Naive thymus-derived CD4-positive, alpha-beta T cell (primary cell): ENCODE results near the gene CERS6. TPM values are rescaled to one million over a fixed set of nuclear protein-coding genes. Genes with fewer than 3 reads are reported as not detected.
"Not testable (repeated sequence)": the region's sequence is repeated elsewhere in the genome, so short reads cannot be mapped to it uniquely, and the experiment has no call there.

ENCODE experiments used
- ATAC-seq: fragments of 150-1000 bp; cut with Tn5 transposase; 2 replicates; pipeline ENCODE4 v1.10.0; 2021; ENCODE audit warnings: mild to moderate bottlenecking, moderate library complexity
- CTCF ChIA-PET: fragments of 350-600 bp; sonication (Branson Sonifier 250); formaldehyde crosslinking; loops from one replicate; lab custom pipeline; 2021; ENCODE audit warnings: antibody characterized with exemption; lab: Charles Lee
- POLR2A ChIA-PET: fragments of 350-600 bp; sonication (Branson Sonifier 250); formaldehyde crosslinking; loops from one replicate; lab custom pipeline; 2021; ENCODE audit warnings: antibody characterized with exemption, inconsistent platforms; lab: Charles Lee
- DNase-seq, 9 donors: peaks; one replicate each; pipeline versions ENCODE4 v3.0.0 to v3.0.0-alpha.2; 2020 to 2022; ENCODE audit warnings: mixed read lengths in 1 of 9
- H3K27ac ChIP-seq: one replicate; pipeline ENCODE4 v1.7.0; 2013; ENCODE audit warnings: mild to moderate bottlenecking, low read depth, low read length, moderate library complexity
- H3K27me3 ChIP-seq, 2 donors: one replicate each; pipeline ENCODE4 v1.7.0; 2013; ENCODE audit warnings: low read length in 2 of 2, mild to moderate bottlenecking in 2 of 2, moderate library complexity in 2 of 2; ENCODE audit not compliant: control insufficient read depth in 2 of 2, insufficient read depth in 2 of 2
- H3K36me3 ChIP-seq, 3 experiments: 1 replicate in 2 of 3; 2 replicates in 1 of 3; pipeline ENCODE4 v1.7.0; 2013; ENCODE audit warnings: low read length in 3 of 3, mild to moderate bottlenecking in 3 of 3, moderate library complexity in 1 of 3; ENCODE audit not compliant: insufficient read depth in 3 of 3, control insufficient read depth in 2 of 3
- H3K4me1 ChIP-seq, 2 donors: one replicate each; pipeline ENCODE4 v1.7.0; 2013; ENCODE audit warnings: low read length in 2 of 2, mild to moderate bottlenecking in 2 of 2, moderate library complexity in 1 of 2; ENCODE audit not compliant: control insufficient read depth in 2 of 2, insufficient read depth in 2 of 2
- H3K4me3 ChIP-seq: 2 replicates; pipeline ENCODE4 v1.7.0; 2013; ENCODE audit warnings: mild to moderate bottlenecking, low read length
- H3K9me3 ChIP-seq, 3 experiments: 1 replicate in 2 of 3; 2 replicates in 1 of 3; pipeline ENCODE4 v1.7.0; 2013; ENCODE audit warnings: low read length in 3 of 3; ENCODE audit not compliant: control insufficient read depth in 2 of 3
- H3K27ac Mint-ChIP-seq, 9 donors: one replicate each; pipeline ENCODE4 v1.8.0; 2020 to 2022; ENCODE audit warnings: mixed read lengths in 9 of 9, mild to moderate bottlenecking in 8 of 9, moderate library complexity in 5 of 9, inconsistent platforms in 2 of 9
- H3K27me3 Mint-ChIP-seq, 5 donors: one replicate each; pipeline ENCODE4 v1.8.0; 2021 to 2022; ENCODE audit warnings: mixed read lengths in 5 of 5, mild to moderate bottlenecking in 1 of 5
- H3K36me3 Mint-ChIP-seq, 5 donors: one replicate each; pipeline ENCODE4 v1.8.0; 2020 to 2022; ENCODE audit warnings: mixed read lengths in 5 of 5, mild to moderate bottlenecking in 3 of 5, inconsistent platforms in 1 of 5
- H3K4me1 Mint-ChIP-seq, 7 donors: one replicate each; pipeline ENCODE4 v1.8.0; 2020 to 2022; ENCODE audit warnings: mixed read lengths in 7 of 7, mild to moderate bottlenecking in 3 of 7, inconsistent platforms in 1 of 7
- H3K4me3 Mint-ChIP-seq, 10 donors: one replicate each; pipeline ENCODE4 v1.8.0; 2020 to 2022; ENCODE audit warnings: mild to moderate bottlenecking in 10 of 10, mixed read lengths in 10 of 10, moderate library complexity in 6 of 10, inconsistent platforms in 2 of 10
- H3K9me3 Mint-ChIP-seq, 11 donors: one replicate each; pipeline ENCODE4 v1.8.0; 2020 to 2022; ENCODE audit warnings: mixed read lengths in 11 of 11, mild to moderate bottlenecking in 4 of 11, inconsistent platforms in 1 of 11, moderate library complexity in 1 of 11
- intact Hi-C, 2 donors: fragments of 100-400 bp; cut with micrococcal nuclease; formaldehyde crosslinking; loops; one replicate each; pipeline ENCODE4 v1.15.1; 2023
- polyA plus RNA-seq, 2 donors: library from polyadenylated mRNA; unstranded; fragments of 300-500 nt; fragmentation: Illumina TruSeq; gene quantifications; one replicate each; pipeline ENCODE4 v1.2.3, GENCODE V29; 2021
- total RNA-seq, 6 experiments: library from RNA in 5 of 6; stranded (reverse) in 5 of 6; gene quantifications; 1 replicate in 5 of 6; 2 replicates in 1 of 6; pipeline ENCODE4 v1.2.3 and lab custom pipeline; 2021 to 2026

Gene CERS6
- total and polyA plus RNA-seq, 7 experiments from 2014 or later = 9.1 to 28.4 (median 19.7) TPM

DNA sequence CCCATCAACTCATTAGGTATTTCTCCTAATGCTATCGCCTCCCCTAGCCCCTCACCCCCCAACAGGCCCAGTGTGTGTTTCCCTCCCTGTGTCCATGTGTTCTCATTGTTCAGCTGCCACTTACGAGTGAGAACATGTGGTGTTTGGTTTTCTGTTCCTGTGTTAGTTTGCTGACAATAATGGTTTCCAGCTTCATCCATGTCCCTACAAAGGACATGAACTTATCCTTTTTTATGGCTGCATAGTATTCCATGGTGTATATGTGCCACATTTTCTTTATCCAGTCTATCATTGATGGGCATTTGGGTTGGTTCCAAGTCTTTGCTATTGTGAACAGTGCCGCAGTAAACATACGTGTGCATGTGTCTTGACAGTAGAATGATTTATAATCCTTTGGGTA lies 35.7 kb downstream of the CERS6 start:
- Mint-ChIP-seq H3K4me1 (peaks cover 31 to 84% (median 64%) of the 10 kb centered on the region in 7 donors), H3K36me3 (peaks cover 3 to 29% (median 14%) of the 10 kb centered on the region in 5 donors), H3K27ac (peak overlapping the region; percentile 19 to 90 (median 88)), H3K4me3 (peak overlapping the region in 8 of 10 donors; percentile 15 to 90 (median 42))
- POLR2A ChIA-PET, ATAC-seq, H3K27me3 ChIP-seq, H3K9me3 Mint-ChIP-seq, H3K36me3 ChIP-seq, H3K27me3 Mint-ChIP-seq, DNase-seq, H3K4me3 ChIP-seq, H3K9me3 ChIP-seq, H3K27ac ChIP-seq: not testable (repeated sequence)
- CTCF ChIA-PET = interaction anchor here (1.0 kb wide), 1 partner anchor 145 kb away, joined by 3 read pairs; no protein-coding TSS in a partner anchor
- intact Hi-C loops = loop anchor here (2.0 to 10.0 kb wide), 5 partner anchors 59 to 145 kb away; no protein-coding TSS in a partner anchor
- peaks cover 11 to 28% of the 10 kb centered on the region in 2 donors for H3K4me1 ChIP-seq

DNA sequence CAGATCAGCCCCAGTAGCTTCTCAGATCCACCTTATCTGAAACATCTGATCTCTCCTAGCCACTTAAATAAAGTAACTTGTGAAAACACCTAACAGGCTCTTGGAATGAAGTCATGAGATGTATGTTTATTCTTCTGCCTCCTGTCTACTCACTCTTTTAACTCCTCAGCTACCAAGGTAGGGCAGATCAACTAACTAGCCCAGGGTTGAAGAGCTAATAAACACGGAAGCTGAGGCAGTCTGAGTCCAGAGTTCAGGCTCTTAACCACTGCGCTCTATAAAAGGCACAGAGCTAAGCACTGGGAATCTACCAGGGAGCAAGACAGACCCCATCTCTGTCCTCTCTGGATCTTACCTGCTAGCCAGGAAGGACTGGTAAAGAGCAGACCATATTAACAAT lies 37.1 kb downstream of the CERS6 start:
- intact Hi-C loops = loop anchor here (5.0 to 10.0 kb wide), 2 partner anchors 89 to 92 kb away; no protein-coding TSS in a partner anchor
- POLR2A ChIA-PET = interaction anchor here (0.8 kb wide), 1 partner anchor 42 kb away, joined by 3 read pairs; no protein-coding TSS in a partner anchor
- H3K4me1 ChIP-seq = peaks cover 11 to 28% of the 10 kb centered on the region in 2 donors
- Mint-ChIP-seq H3K4me1 (peaks cover 37 to 93% (median 79%) of the 10 kb centered on the region in 7 donors), H3K36me3 (peaks cover 8 to 37% (median 25%) of the 10 kb centered on the region in 5 donors), H3K27ac (peak overlapping the region in 5 of 9 donors; percentile 17 to 89 (median 67)), H3K4me3 (peak overlapping the region in 7 of 10 donors; percentile 5 to 72 (median 37))
- CTCF ChIA-PET = interaction anchor here (0.7 to 1.1 kb wide), 3 partner anchors 12 to 59 kb away, joined by 3 to 4 read pairs (median 4); no protein-coding TSS in a partner anchor
- H3K36me3 ChIP-seq, H3K4me3 ChIP-seq, H3K9me3 Mint-ChIP-seq, H3K27me3 ChIP-seq, H3K27ac ChIP-seq, H3K27me3 Mint-ChIP-seq, ATAC-seq, H3K9me3 ChIP-seq: not testable (repeated sequence)
- DNase-seq = peak in 2 of 9 donors; percentile 7 to 19

DNA sequence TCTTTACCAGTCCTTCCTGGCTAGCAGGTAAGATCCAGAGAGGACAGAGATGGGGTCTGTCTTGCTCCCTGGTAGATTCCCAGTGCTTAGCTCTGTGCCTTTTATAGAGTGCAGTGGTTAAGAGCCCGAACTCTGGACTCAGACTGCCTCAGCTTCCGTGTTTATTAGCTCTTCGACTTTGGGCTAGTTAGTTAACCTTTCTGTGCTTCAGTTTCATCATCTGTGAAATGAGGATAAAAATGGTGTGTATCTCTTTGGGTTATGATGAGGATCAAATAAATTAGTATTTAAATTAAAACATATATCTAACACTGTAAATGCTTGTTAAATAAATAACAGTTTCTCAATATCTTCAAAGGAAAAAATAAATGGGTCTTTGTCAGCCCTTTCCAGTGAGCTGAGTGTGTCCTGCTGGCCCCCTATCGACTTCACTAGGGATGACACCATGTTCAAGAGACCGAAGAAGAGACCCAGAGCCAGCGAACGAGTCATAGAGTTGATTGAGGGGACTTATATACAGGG lies 38.2 kb downstream of the CERS6 start:
- Histone ChIP-seq H3K36me3 (no peaks in the 10 kb centered on the region), H3K27me3 (no peaks in the 10 kb centered on the region), H3K4me3 (no peak overlapping the region), H3K27ac (no peak overlapping the region), H3K4me1 (peaks cover 11 to 28% of the 10 kb centered on the region in 2 donors), H3K9me3 (no peaks in the 10 kb centered on the region)
- CTCF ChIA-PET = interaction anchor here (0.9 kb wide), 1 partner anchor 60 kb away, joined by 4 read pairs; no protein-coding TSS in a partner anchor
- DNase-seq = no peak
- intact Hi-C loops = loop anchor here (5.0 to 10.0 kb wide), 2 partner anchors 88 to 91 kb away; no protein-coding TSS in a partner anchor
- ATAC-seq = no peak
- Mint-ChIP-seq H3K27me3 (no peaks in the 10 kb centered on the region), H3K4me1 (peaks cover 36 to 95% (median 79%) of the 10 kb centered on the region in 7 donors), H3K4me3 (peak overlapping the region in 1 of 10 donors; percentile 57), H3K27ac (peak overlapping the region in 4 of 9 donors; percentile 4 to 81 (median 40)), H3K9me3 (peaks cover 0 to 8% (median 0%) of the 10 kb centered on the region in 11 donors), H3K36me3 (peaks cover 8 to 40% (median 28%) of the 10 kb centered on the region in 5 donors)
- POLR2A ChIA-PET = no interaction called here

DNA sequence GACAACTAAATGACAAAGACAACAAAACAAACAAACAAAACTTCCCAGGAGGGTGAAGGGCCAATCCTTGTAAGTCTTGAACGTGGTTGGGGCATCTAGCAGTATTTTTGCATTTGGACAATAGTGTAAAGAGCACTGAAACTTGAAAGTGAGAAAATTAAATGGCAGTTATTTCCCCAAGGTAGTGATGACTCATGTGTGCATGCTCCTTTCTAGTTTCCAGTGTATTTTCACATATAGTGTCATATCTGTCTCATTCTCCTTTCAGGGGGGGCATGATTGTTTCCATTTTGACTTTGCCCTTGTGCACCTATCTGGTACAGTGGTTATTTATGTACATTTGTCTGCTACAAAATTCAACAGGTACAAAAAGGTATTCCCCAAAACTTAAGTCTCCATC lies 39.5 kb downstream of the CERS6 start:
- DNase-seq (no peak), ATAC-seq (no peak)
- H3K4me3 ChIP-seq = no peak overlapping the region
- H3K9me3 ChIP-seq = no peaks in the 10 kb centered on the region
- ChIA-PET CTCF (no interaction called here), POLR2A (no interaction called here)
- no peaks in the 10 kb centered on the region for H3K27me3 ChIP-seq
- peaks cover 32 to 91% (median 74%) of the 10 kb centered on the region in 7 donors for H3K4me1 Mint-ChIP-seq
- H3K27ac ChIP-seq = no peak overlapping the region
- peaks cover 0 to 12% (median 0%) of the 10 kb centered on the region in 11 donors for H3K9me3 Mint-ChIP-seq
- H3K27me3 Mint-ChIP-seq = no peaks in the 10 kb centered on the region
- peaks cover 11 to 45% (median 28%) of the 10 kb centered on the region in 5 donors for H3K36me3 Mint-ChIP-seq
- H3K4me3 Mint-ChIP-seq = peak overlapping the region in 1 of 10 donors; percentile 34
- H3K27ac Mint-ChIP-seq = peak overlapping the region in 1 of 9 donors; percentile 14
- intact Hi-C loops = loop anchor here in 1 of 2 donors (10.0 kb wide), 1 partner anchor 89 kb away; no protein-coding TSS in a partner anchor
- H3K4me1 ChIP-seq = peaks cover 5 to 20% of the 10 kb centered on the region in 2 donors
- H3K36me3 ChIP-seq = no peaks in the 10 kb centered on the region

DNA sequence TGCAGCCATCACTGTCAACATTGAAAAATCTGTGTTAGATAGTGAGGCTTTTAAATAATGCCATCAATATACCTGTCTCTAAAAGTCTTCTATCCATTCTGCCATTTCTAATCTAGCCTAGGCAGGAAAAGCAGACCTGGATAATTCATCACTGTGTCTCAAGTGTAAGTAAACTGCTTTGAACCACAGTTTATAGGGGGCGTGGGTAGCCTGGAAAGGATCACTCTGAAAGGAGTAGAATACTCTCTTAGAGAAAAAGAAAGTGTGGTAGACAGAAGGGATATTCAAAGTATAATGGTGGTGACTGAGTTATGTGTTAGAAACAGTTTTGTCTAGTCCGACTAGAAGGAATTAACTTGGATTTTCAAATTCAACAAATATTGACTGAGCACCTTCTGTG lies 40.8 kb downstream of the CERS6 start:
- POLR2A ChIA-PET = no interaction called here
- Mint-ChIP-seq H3K9me3 (peaks cover 0 to 18% (median 0%) of the 10 kb centered on the region in 11 donors), H3K36me3 (peaks cover 11 to 52% (median 28%) of the 10 kb centered on the region in 5 donors), H3K27me3 (no peaks in the 10 kb centered on the region), H3K27ac (peak overlapping the region in 2 of 9 donors; percentile 42 to 62), H3K4me1 (peaks cover 31 to 87% (median 68%) of the 10 kb centered on the region in 7 donors), H3K4me3 (no peak overlapping the region)
- ATAC-seq (no peak), DNase-seq (no peak)
- CTCF ChIA-PET = no interaction called here
- Histone ChIP-seq H3K4me1 (peaks cover 0 to 13% of the 10 kb centered on the region in 2 donors), H3K27ac (no peak overlapping the region), H3K36me3 (no peaks in the 10 kb centered on the region), H3K4me3 (no peak overlapping the region), H3K27me3 (no peaks in the 10 kb centered on the region), H3K9me3 (no peaks in the 10 kb centered on the region)
- intact Hi-C loops = loop anchor here in 1 of 2 donors (10.0 kb wide), 1 partner anchor 88 kb away; no protein-coding TSS in a partner anchor

DNA sequence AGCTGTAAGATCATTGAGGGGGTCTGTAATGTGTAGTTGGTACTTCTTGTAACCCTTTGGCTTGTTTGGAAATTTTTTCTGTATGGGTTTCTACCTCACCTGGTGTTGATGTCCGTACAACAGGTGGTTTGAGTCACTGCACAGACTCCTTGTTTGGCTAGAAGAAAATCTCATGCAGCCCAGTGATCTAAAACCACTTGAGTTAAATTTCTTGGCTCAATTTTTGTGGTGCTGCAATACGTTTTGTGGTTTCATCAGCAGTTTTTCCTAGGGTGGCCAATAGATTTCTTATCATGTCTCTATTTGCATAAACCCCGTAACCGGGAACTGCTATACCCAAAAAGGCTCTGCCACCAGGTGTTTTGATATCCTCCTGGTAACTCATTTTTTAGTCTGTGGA lies 43.4 kb downstream of the CERS6 start:
- peaks cover 0 to 25% (median 6%) of the 10 kb centered on the region in 11 donors for H3K9me3 Mint-ChIP-seq
- DNase-seq = no peak
- no peaks in the 10 kb centered on the region for H3K27me3 Mint-ChIP-seq
- intact Hi-C loops = loop anchor here in 1 of 2 donors (10.0 kb wide), 1 partner anchor 85 kb away; no protein-coding TSS in a partner anchor
- Histone ChIP-seq H3K27me3 (no peaks in the 10 kb centered on the region), H3K4me3 (no peak overlapping the region), H3K36me3 (no peaks in the 10 kb centered on the region), H3K9me3 (no peaks in the 10 kb centered on the region), H3K27ac (no peak overlapping the region), H3K4me1 (peaks cover 0 to 8% of the 10 kb centered on the region in 2 donors)
- no peak overlapping the region for H3K27ac Mint-ChIP-seq
- CTCF ChIA-PET = no interaction called here
- no peak overlapping the region for H3K4me3 Mint-ChIP-seq
- H3K4me1 Mint-ChIP-seq = peaks cover 21 to 90% (median 77%) of the 10 kb centered on the region in 7 donors
- POLR2A ChIA-PET = interaction anchor here (0.7 kb wide), 1 partner anchor 39 kb away, joined by 3 read pairs; no protein-coding TSS in a partner anchor
- no peak for ATAC-seq
- peaks cover 16 to 52% (median 35%) of the 10 kb centered on the region in 5 donors for H3K36me3 Mint-ChIP-seq
